Neuronal stem cell (in vitro differentiated cells): ENCODE data around the gene NOL6.
A peak's percentile ranks its signal among the peaks of the same experiment; 100 is the strongest.

Source experiments
- DNase-seq: peaks from one replicate; pipeline ENCODE4 v3.0.0-alpha.2; 2013; ENCODE audit warnings: low spot score
- H2AFZ ChIP-seq: one replicate; pipeline ENCODE4 v1.6.1; 2013; ENCODE audit warnings: mild to moderate bottlenecking, low read length, inconsistent platforms
- H2AK5ac ChIP-seq: 2 replicates; pipeline ENCODE4 v1.6.1; 2013; ENCODE audit warnings: low read depth, mild to moderate bottlenecking, inconsistent platforms, low read length, moderate library complexity, mixed read lengths
- H2BK120ac ChIP-seq: 2 replicates; pipeline ENCODE4 v1.6.1; 2013; ENCODE audit warnings: low read depth, mild to moderate bottlenecking, inconsistent platforms, low read length, moderate library complexity, mixed read lengths
- H2BK12ac ChIP-seq: one replicate; pipeline ENCODE4 v1.6.1; 2013; ENCODE audit warnings: low read length, inconsistent platforms
- H2BK15ac ChIP-seq: 2 replicates; pipeline ENCODE4 v1.6.1; 2013; ENCODE audit warnings: mild to moderate bottlenecking, low read length, inconsistent platforms, mixed read lengths
- H2BK5ac ChIP-seq: one replicate; pipeline ENCODE4 v1.6.1; 2013; ENCODE audit warnings: inconsistent platforms, mild to moderate bottlenecking, low read length, moderate library complexity
- H3K14ac ChIP-seq: one replicate; pipeline ENCODE4 v1.6.1; 2013; ENCODE audit warnings: low read length, inconsistent platforms
- H3K18ac ChIP-seq: 2 replicates; pipeline ENCODE4 v1.6.1; 2013; ENCODE audit warnings: low read length, inconsistent platforms
- H3K23ac ChIP-seq: 2 replicates; pipeline ENCODE4 v1.6.1; 2013; ENCODE audit warnings: low read depth, mild to moderate bottlenecking, mixed read lengths, low read length, inconsistent platforms; ENCODE audit not compliant: poor library complexity
- H3K27ac ChIP-seq: replicated peaks from 3 replicates; pipeline ENCODE4 v1.5.1; 2013; ENCODE audit warnings: low read length, inconsistent platforms
- H3K27me3 ChIP-seq, 3 experiments: 2 replicates each; pipeline ENCODE4 v1.6.1; 2013; ENCODE audit warnings: low read length in 3 of 3, mild to moderate bottlenecking in 2 of 3, inconsistent platforms in 1 of 3, low read depth in 1 of 3, mixed read lengths in 1 of 3, moderate library complexity in 1 of 3; ENCODE audit not compliant: control insufficient read depth in 3 of 3, insufficient read depth in 3 of 3
- H3K36me3 ChIP-seq, 2 donors: replicated peaks in 1 of 2; 2 replicates each; pipeline ENCODE4 v1.6.1; 2013; ENCODE audit warnings: low read length in 2 of 2; ENCODE audit not compliant: control insufficient read depth in 2 of 2, insufficient read depth in 2 of 2
- H3K4ac ChIP-seq: 2 replicates; pipeline ENCODE4 v1.6.1; 2013; ENCODE audit warnings: inconsistent platforms, mild to moderate bottlenecking, low read length, moderate library complexity
- H3K4me1 ChIP-seq, 2 donors: 1 replicate in 1 of 2; 2 replicates in 1 of 2; pipeline ENCODE4 v1.6.1; 2013; ENCODE audit warnings: low read length in 2 of 2, low read depth in 1 of 2; ENCODE audit not compliant: control insufficient read depth in 2 of 2, insufficient read depth in 1 of 2
- H3K4me2 ChIP-seq: one replicate; pipeline ENCODE4 v1.6.1; 2013; ENCODE audit warnings: mild to moderate bottlenecking, low read length, inconsistent platforms; ENCODE audit not compliant: insufficient read depth, poor library complexity, severe bottlenecking
- H3K4me3 ChIP-seq, 2 donors: 2 replicates each; pipeline ENCODE4 v1.5.1; 2013; ENCODE audit warnings: low read length in 2 of 2, mild to moderate bottlenecking in 2 of 2, inconsistent platforms in 1 of 2, moderate library complexity in 1 of 2
- H3K79me1 ChIP-seq: one replicate; pipeline ENCODE4 v1.6.1; 2013; ENCODE audit warnings: low read depth, mild to moderate bottlenecking, inconsistent platforms, low read length, moderate library complexity
- H3K9ac ChIP-seq: one replicate; pipeline ENCODE4 v1.6.1; 2013; ENCODE audit warnings: mild to moderate bottlenecking, low read depth, low read length, inconsistent platforms; ENCODE audit not compliant: poor library complexity
- H3K9me3 ChIP-seq, 2 donors: replicated peaks in 1 of 2; 2 replicates each; pipeline versions ENCODE3 to v1.6.1; 2013; ENCODE audit warnings: low read length in 2 of 2, mild to moderate bottlenecking in 2 of 2, inconsistent platforms in 1 of 2, low read depth in 1 of 2, mixed read lengths in 1 of 2, moderate library complexity in 1 of 2; ENCODE audit not compliant: control insufficient read depth in 2 of 2, insufficient read depth in 1 of 2
- H4K8ac ChIP-seq: one replicate; pipeline ENCODE4 v1.6.1; 2013; ENCODE audit warnings: low read depth, mild to moderate bottlenecking, inconsistent platforms, low read length, moderate library complexity
- H4K91ac ChIP-seq: one replicate; pipeline ENCODE4 v1.6.1; 2013; ENCODE audit warnings: low read length, low read depth, mild to moderate bottlenecking, inconsistent platforms; ENCODE audit not compliant: poor library complexity
- WGBS, 2 donors: extraction: QIAGEN DNeasy Blood & Tissue Kit; methylation state at CpG; one replicate each; pipeline ENCODE4 v1.1.7; 2013; ENCODE audit warnings: missing lambda C conversion rate in 2 of 2, mixed read lengths in 1 of 2; ENCODE audit not compliant: insufficient read length in 2 of 2, insufficient replicate concordance in 1 of 2; ENCODE audit errors: extremely low coverage in 2 of 2; 5-methylcytosine and 5-hydroxymethylcytosine counted together

NOL6 gene

GRCh38 chr9:33472171-33472880, 1.4 kb downstream of the NOL6 start:
- H2AK5ac ChIP-seq: no peak overlapping the region
- H3K4me1 ChIP-seq: peaks cover 4 to 8% of the 10 kb centered on the region in 2 donors
- H3K9me3 ChIP-seq: no peaks in the 10 kb centered on the region
- H4K91ac ChIP-seq: no peak overlapping the region
- H4K8ac ChIP-seq: no peak overlapping the region
- H3K27me3 ChIP-seq: no peaks in the 10 kb centered on the region
- H3K79me1 ChIP-seq: peaks cover 8% of the 10 kb centered on the region
- peaks cover 33 to 49% of the 10 kb centered on the region in 2 donors for H3K36me3 ChIP-seq
- no peak overlapping the region for H3K23ac ChIP-seq
- H3K18ac ChIP-seq: no peak overlapping the region
- no peak overlapping the region for H3K4ac ChIP-seq
- H2BK12ac ChIP-seq: no peak overlapping the region
- H2BK15ac ChIP-seq: no peak overlapping the region
- peak overlapping the region in 1 of 2 donors; percentile 74 for H3K4me3 ChIP-seq
- H2AFZ ChIP-seq: no peak overlapping the region
- H3K9ac ChIP-seq: no peak overlapping the region
- no peak overlapping the region for H2BK120ac ChIP-seq
- no peak for DNase-seq
- no peak overlapping the region for H3K4me2 ChIP-seq
- no CpG with 5 or more reads among the region's 16 CpGs for WGBS, 2 donors
- H3K27ac ChIP-seq: no peak overlapping the region
- H3K14ac ChIP-seq: no peak overlapping the region
- H2BK5ac ChIP-seq: no peak overlapping the region

DNA sequence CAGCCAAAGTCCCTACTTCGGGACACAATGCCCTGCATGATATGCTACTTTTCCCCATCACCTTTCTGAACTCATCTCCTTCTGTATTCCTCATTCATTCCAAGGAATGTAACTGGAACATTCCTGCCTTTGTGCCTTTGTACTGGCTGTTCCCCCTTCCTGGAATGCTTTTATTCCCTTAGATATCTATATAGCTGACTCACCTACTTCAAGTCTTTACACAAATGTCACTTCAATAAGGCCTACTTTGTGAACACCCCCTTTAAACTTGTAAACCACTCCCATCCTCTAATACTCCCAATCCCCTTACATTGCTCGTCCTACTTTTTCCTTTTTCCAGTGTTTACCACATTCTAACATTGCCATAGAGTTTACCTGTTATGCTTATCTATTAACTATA, 2.4 kb downstream of the NOL6 start:
- H2BK15ac ChIP-seq: no peak overlapping the region
- no peak overlapping the region for H2BK120ac ChIP-seq
- H3K79me1 ChIP-seq: peaks cover 8% of the 10 kb centered on the region
- H3K14ac ChIP-seq: no peak overlapping the region
- peaks cover 4 to 8% of the 10 kb centered on the region in 2 donors for H3K4me1 ChIP-seq
- H3K27ac ChIP-seq: no peak overlapping the region
- H3K4ac ChIP-seq: no peak overlapping the region
- no peak overlapping the region for H2BK5ac ChIP-seq
- no peak overlapping the region for H3K18ac ChIP-seq
- no peak overlapping the region for H3K23ac ChIP-seq
- no peaks in the 10 kb centered on the region for H3K9me3 ChIP-seq
- H4K91ac ChIP-seq: no peak overlapping the region
- 100% methylated on average over 1 of the region's 2 CpGs for WGBS, 2 donors
- H2AFZ ChIP-seq: no peak overlapping the region
- H3K4me2 ChIP-seq: no peak overlapping the region
- no peak overlapping the region for H3K9ac ChIP-seq
- H2BK12ac ChIP-seq: no peak overlapping the region
- no peak for DNase-seq
- peaks cover 41 to 58% of the 10 kb centered on the region in 2 donors for H3K36me3 ChIP-seq
- no peak overlapping the region for H4K8ac ChIP-seq
- no peaks in the 10 kb centered on the region for H3K27me3 ChIP-seq
- no peak overlapping the region for H3K4me3 ChIP-seq
- H2AK5ac ChIP-seq: no peak overlapping the region

DNA sequence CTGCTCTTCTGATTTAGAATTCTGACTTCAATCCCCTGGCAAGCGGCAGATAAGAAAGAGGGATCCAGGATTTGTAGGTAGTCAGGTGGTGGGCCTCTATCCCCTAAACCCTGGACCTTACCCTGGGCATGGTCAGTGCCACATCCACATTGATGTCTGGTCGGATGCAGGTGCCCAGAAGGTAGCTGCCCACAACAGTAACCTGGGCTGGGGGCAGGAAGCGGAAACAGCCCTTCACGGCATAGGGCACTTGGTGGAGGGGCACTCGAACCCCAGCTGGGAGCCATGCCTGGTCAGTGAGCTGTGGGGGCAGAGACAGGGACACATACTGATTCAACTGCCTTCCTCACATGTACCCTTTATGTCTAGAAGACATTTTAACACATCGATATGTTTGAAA, 3.8 kb downstream of the NOL6 start:
- Histone ChIP-seq H3K23ac (no peak overlapping the region), H3K27ac (no peak overlapping the region), H2BK120ac (no peak overlapping the region), H3K9ac (no peak overlapping the region), H3K4ac (no peak overlapping the region), H3K4me1 (peaks cover 4 to 8% of the 10 kb centered on the region in 2 donors), H3K18ac (no peak overlapping the region), H2BK5ac (no peak overlapping the region), H3K4me3 (no peak overlapping the region), H3K14ac (no peak overlapping the region), H3K9me3 (no peaks in the 10 kb centered on the region), H3K4me2 (no peak overlapping the region), H4K8ac (no peak overlapping the region), H2AK5ac (no peak overlapping the region), H3K36me3 (peaks cover 56 to 73% of the 10 kb centered on the region in 2 donors), H2BK12ac (no peak overlapping the region), H3K79me1 (peaks cover 8% of the 10 kb centered on the region), H3K27me3 (no peaks in the 10 kb centered on the region), H4K91ac (no peak overlapping the region), H2BK15ac (no peak overlapping the region), H2AFZ (no peak overlapping the region)
- DNase-seq: no peak
- WGBS, 2 donors: no CpG with 5 or more reads among the region's 6 CpGs

- H3K4me3 ChIP-seq: no peak overlapping the region
- no peak for DNase-seq
- no peak overlapping the region for H3K18ac ChIP-seq
- H3K4ac ChIP-seq: no peak overlapping the region
- no peak overlapping the region for H4K91ac ChIP-seq
- H2AK5ac ChIP-seq: no peak overlapping the region
- H2BK5ac ChIP-seq: no peak overlapping the region
- no peak overlapping the region for H2BK120ac ChIP-seq
- peaks cover 63 to 81% of the 10 kb centered on the region in 2 donors for H3K36me3 ChIP-seq
- H3K27me3 ChIP-seq: no peaks in the 10 kb centered on the region
- no peak overlapping the region for H3K14ac ChIP-seq
- no peak overlapping the region for H3K23ac ChIP-seq
- H3K79me1 ChIP-seq: peaks cover 8% of the 10 kb centered on the region
- no peak overlapping the region for H4K8ac ChIP-seq
- no peak overlapping the region for H2AFZ ChIP-seq
- peaks cover 4 to 8% of the 10 kb centered on the region in 2 donors for H3K4me1 ChIP-seq
- WGBS, 2 donors: no CpG with 5 or more reads among the region's 21 CpGs
- H3K27ac ChIP-seq: no peak overlapping the region
- H2BK12ac ChIP-seq: no peak overlapping the region
- H3K9ac ChIP-seq: no peak overlapping the region
- no peaks in the 10 kb centered on the region for H3K9me3 ChIP-seq
- H2BK15ac ChIP-seq: no peak overlapping the region
- H3K4me2 ChIP-seq: no peak overlapping the region
These were observed 4.7 kb downstream of the NOL6 start for GRCh38 chr9:33468797-33469621.
